ENCODE data around the gene TOPAZ1.
"Not testable (repeated sequence)": the region's sequence is repeated elsewhere in the genome, so short reads cannot be mapped to it uniquely, and the experiment has no call there.

Gene TOPAZ1

GRCh38 chr3:44337248-44337785 is 95.6 kb downstream of the TOPAZ1 start:
- no peak for DNase-seq

- DNase-seq = peak; percentile 98
These were observed 96.5 kb downstream of the TOPAZ1 start, which contains the start of gene TCAIM for GRCh38 chr3:44338010-44338827. TCAIM (plus strand) TSS chr3:44338766; CDS start chr3:44354783, 16,017 bp downstream.

GRCh38 chr3:44338828-44339127 is 97.1 kb downstream of the TOPAZ1 start:
- DNase-seq = no peak

DNA sequence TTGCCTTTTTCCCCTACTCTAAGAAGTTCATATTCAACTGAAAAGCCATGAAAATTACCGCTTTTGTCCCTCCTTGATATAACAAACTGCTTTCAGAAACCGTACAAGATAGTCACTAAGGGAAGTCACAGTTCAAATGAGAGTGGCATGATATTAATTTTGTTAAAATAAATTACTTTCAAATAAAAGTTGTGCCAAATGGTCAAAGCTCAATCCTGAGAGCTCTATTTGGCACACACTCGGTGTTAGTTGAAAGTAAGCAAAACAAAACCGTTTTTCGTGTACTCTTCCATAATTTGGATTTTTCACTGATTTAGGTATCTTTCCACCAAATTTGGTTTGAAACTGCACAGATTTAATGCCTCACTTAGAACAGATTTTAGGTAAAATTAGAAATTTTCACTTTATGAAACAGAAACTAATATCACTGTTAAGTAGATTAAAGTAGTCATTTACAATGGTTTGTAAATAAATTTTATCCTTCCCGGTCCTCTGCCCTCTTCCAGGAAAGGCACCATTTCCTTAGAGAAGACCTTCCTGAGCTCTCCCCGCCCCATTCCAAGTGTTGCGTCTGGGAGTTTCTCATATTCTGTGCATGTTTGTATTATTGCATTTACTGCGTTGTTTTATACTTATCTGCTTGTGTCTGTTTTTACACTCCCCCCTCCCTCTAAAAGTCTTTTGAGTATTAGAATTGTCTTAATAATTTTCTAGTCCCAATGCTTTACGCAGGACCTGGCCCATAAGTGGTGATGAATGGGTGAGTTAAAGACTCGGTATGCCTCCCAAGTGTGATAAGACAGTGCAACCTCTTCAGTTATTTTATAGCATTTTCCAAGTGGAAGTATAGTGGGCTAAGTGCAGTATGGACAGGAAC is 97.7 kb downstream of the TOPAZ1 start:
- no peak for DNase-seq

DNA sequence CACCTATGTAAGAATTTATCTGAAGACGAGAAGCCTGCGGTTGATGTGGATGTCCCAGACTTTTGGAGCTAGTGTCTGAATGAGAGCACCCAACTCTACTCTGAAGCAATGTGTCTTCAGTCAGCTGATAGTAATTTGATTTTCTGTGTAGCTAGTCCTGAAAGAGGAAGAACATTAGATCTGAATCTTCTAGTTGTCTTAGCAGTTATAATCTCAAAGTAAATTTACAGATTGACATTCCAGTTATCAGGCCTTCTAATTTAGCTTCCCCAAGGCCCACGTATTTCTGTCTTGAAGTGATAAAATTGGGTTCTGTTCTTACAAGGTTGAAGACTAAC is 98.3 kb downstream of the TOPAZ1 start:
- DNase-seq = no peak

GRCh38 chr3:44342176-44342790 is 100.6 kb downstream of the TOPAZ1 start:
- no peak for DNase-seq

GRCh38 chr3:44343421-44343820 is 101.7 kb downstream of the TOPAZ1 start:
- DNase-seq = no peak

- DNase-seq = not testable (repeated sequence)
These were observed 104.9 kb downstream of the TOPAZ1 start for GRCh38 chr3:44346590-44346989.

- no peak for DNase-seq
These were observed 107.3 kb downstream of the TOPAZ1 start for GRCh38 chr3:44348993-44349392.

DNA sequence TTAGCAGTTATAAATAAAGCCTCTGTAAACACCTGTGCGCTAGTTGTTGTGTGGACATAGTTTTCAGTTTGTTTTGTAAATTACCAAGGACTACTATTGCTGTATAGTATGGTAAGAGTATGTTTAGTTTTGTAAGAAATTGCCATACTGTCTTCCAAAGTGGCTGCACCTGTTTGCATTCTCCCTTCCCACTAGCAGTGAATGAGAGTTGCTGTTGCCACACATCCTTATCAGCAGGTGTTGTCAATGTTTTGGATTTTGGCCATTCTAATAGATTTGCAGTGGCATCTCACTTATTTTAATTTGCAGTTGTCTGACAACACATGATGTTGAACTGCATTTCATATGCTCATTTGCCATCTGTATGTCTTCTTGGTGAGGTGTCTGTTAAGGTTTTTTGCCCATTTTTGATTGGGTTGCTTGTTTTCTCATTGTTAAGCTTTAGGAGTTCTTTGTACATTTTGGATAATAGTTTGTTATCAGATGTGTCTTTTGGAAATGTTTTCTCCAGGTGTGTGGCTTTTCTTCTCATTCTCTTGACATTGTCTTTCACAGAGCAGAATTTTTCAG is 111.8 kb downstream of the TOPAZ1 start:
- DNase-seq = no peak

DNA sequence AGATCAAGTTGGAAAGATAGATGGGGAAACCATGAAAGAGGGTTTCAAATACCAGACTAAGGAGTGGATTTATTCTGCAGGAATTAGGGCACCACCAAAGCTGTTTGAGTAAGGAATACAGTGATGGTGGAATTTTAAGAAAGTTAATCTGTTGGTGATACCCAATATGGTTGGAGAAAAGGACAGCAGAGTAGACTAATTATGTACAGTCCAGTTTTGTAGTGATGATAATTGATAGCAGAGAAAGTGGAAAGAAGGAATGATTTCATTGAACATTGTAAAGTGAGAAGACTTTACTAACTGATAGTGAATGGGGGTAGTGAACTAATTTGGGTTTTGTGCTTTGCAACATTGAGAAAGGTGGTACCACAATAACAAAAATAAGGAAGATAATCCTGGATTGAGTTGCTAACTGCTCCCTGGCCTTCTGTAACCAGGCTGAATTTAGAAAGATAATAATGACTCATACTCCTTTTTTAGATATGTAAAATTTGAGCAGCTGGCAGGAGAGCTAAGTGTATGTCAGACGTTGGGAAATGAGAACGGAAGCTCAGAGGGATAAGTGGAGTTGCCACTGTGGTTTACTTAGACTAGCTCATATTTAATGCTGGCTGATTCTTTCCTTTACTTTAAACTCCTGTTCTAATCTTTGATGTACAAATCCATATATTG is 113.8 kb downstream of the TOPAZ1 start:
- DNase-seq = no peak

- DNase-seq = no peak
These were observed 117.6 kb downstream of the TOPAZ1 start for GRCh38 chr3:44359146-44359751.

- DNase-seq = no peak
These were observed 121.9 kb downstream of the TOPAZ1 start for GRCh38 chr3:44363591-44363990.

GRCh38 chr3:44365952-44366351 is 124.3 kb downstream of the TOPAZ1 start:
- DNase-seq = no peak

GRCh38 chr3:44375450-44375849 is 133.8 kb downstream of the TOPAZ1 start:
- DNase-seq = no peak

Measured in activated CD4-positive, alpha-beta T cell treated with anti-CD3 and anti-CD28 coated beads, Interleukin-2, Interleukin-6, amounts not matched to agents 100 ng/mL and 50 ng/mL, durations not matched to agents 16 hours and 8 hours (primary cell).